Mesendoderm (in vitro differentiated cells): ENCODE measurements around the gene SYNGR2. TPM values are rescaled to one million over a fixed set of nuclear protein-coding genes. Genes with fewer than 3 reads are reported as not detected.

Experiments used
- small RNA-seq: library from polyadenylated mRNA; stranded (forward); fragments of <200 nt; extraction: miRNeasy Mini kit (QIAGEN cat#:217004); gene quantifications from one replicate; pipeline ENCODE3, GENCODE V24; 2013; ENCODE audit not compliant: insufficient read depth

SYNGR2 gene

Small RNA genes lying within 50 kb of the gene (small RNA-seq; reads per million reads assigned to genes)
- gene AC087645.1: not detected
